SH-SY5Y (cell line): ENCODE results near the gene ZSWIM9.

ENCODE experiments used
- GATA2 ChIP-seq: IDR thresholded peaks from 2 replicates; pipeline ENCODE4 v1.6.1; 2011; ENCODE audit warnings: mild to moderate bottlenecking, low read depth, low read length
- GATA3 ChIP-seq: IDR thresholded peaks from 2 replicates; pipeline ENCODE4 v1.6.1; 2011; ENCODE audit warnings: low read depth, mild to moderate bottlenecking, low read length, moderate library complexity

DNA sequence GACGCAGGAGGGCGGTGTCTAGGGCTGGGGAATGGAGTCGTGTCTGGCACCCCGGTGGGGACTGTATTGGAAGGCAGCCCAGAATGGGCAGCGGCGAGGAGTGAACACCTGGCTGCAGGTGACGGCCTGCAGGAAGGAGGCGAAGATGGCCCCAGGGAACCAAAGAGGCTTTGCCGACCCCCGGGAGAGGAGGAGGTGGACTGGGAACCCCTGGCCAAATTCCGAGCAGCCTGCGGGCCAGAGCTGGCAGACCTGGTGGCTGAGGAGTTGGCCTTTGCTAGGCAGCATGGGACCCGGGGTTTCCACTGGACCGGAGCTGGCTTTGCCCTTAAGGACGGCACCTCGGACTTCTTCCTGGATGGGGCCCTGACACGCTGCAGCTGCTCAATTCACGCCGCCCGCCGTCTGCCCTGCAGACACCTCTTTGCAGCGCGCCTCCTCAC, 25.9 kb downstream of the ZSWIM9 start:
- TF ChIP-seq GATA2 (no peak), GATA3 (no peak)
